ENCODE data around the gene PDK4. TPM values are rescaled to one million over a fixed set of nuclear protein-coding genes. Genes with fewer than 3 reads are reported as not detected.

PDK4 gene
- total and polyA plus RNA-seq, 11 donors: 45.6 to 4,362 (median 173) TPM

- ATAC-seq (no peak), DNase-seq (no peak)
- H3K36me3 ChIP-seq: peaks cover 6 to 65% (median 56%) of the 10 kb centered on the region in 9 donors
- H3K4me3 ChIP-seq: peak overlapping the region; percentile 70 to 98 (median 84)
- H3K4me1 ChIP-seq: peaks cover 6 to 79% (median 55%) of the 10 kb centered on the region in 12 donors
- intact Hi-C loops (cut with DNase I): loop anchor here in 1 of 10 donors (5.0 kb wide), 1 partner anchor 88 kb away; no protein-coding TSS in a partner anchor
- H3K27ac ChIP-seq: peak overlapping the region; percentile 0 to 99 (median 96)
- TF ChIP-seq CTCF (IDR thresholded peaks at IDR 0.05): no peak
- peak in 1 of 2 donors; percentile 66 for TF ChIP-seq POLR2A (IDR thresholded peaks at IDR 0.05)
- H3K9me3 ChIP-seq: no peaks in the 10 kb centered on the region
- no peaks in the 10 kb centered on the region for H3K27me3 ChIP-seq
Observed at GRCh38 chr7:95594185-95594584, 2.1 kb downstream of the PDK4 start.

- intact Hi-C loops (cut with DNase I): loop anchor here in 1 of 10 donors (5.0 kb wide), 1 partner anchor 89 kb away; no protein-coding TSS in a partner anchor
- H3K27me3 ChIP-seq: no peaks in the 10 kb centered on the region
- TF ChIP-seq POLR2A (IDR thresholded peaks at IDR 0.05): no peak
- TF ChIP-seq CTCF (IDR thresholded peaks at IDR 0.05): no peak
- H3K4me3 ChIP-seq: peak overlapping the region in 11 of 12 donors; percentile 70 to 98 (median 85)
- peaks cover 6 to 74% (median 65%) of the 10 kb centered on the region in 9 donors for H3K36me3 ChIP-seq
- no peak for ATAC-seq
- 74 to 78% (median 77%) methylated on average over 2 of the region's 2 CpGs for WGBS, 4 donors
- no peaks in the 10 kb centered on the region for H3K9me3 ChIP-seq
- no peak for DNase-seq
- H3K4me1 ChIP-seq: peaks cover 6 to 79% (median 57%) of the 10 kb centered on the region in 12 donors
- H3K27ac ChIP-seq: peak overlapping the region in 8 of 12 donors; percentile 17 to 99 (median 98)
Observed at GRCh38 chr7:95593343-95593742, 3.0 kb downstream of the PDK4 start.

- H3K27ac ChIP-seq: peak overlapping the region in 6 of 12 donors; percentile 32 to 99 (median 98)
- DNase-seq (no peak), ATAC-seq (no peak)
- TF ChIP-seq POLR2A (IDR thresholded peaks at IDR 0.05): peak in 1 of 2 donors; percentile 38
- TF ChIP-seq CTCF (IDR thresholded peaks at IDR 0.05): no peak
- peaks cover 6 to 81% (median 73%) of the 10 kb centered on the region in 9 donors for H3K36me3 ChIP-seq
- 85 to 93% (median 88%) methylated on average over 5 of the region's 5 CpGs for WGBS, 4 donors
- no peaks in the 10 kb centered on the region for H3K9me3 ChIP-seq
- H3K4me3 ChIP-seq: peak overlapping the region in 10 of 12 donors; percentile 70 to 98 (median 86)
- peaks cover 5 to 78% (median 54%) of the 10 kb centered on the region in 12 donors for H3K4me1 ChIP-seq
- intact Hi-C loops (cut with DNase I): loop anchor here in 1 of 10 donors (5.0 kb wide), 1 partner anchor 90 kb away; no protein-coding TSS in a partner anchor
- no peaks in the 10 kb centered on the region for H3K27me3 ChIP-seq
Observed at GRCh38 chr7:95592570-95592969, 3.7 kb downstream of the PDK4 start.

- TF ChIP-seq POLR2A (IDR thresholded peaks at IDR 0.05) (peak in 1 of 2 donors; percentile 71), CTCF (IDR thresholded peaks at IDR 0.05) (no peak)
- no peaks in the 10 kb centered on the region for H3K27me3 ChIP-seq
Observed at GRCh38 chr7:95590387-95591248, 5.7 kb downstream of the PDK4 start.

More at GRCh38 chr7:95590387-95591248, 5.7 kb downstream of the PDK4 start:
- H3K4me3 ChIP-seq: peak overlapping the region in 9 of 12 donors; percentile 8 to 98 (median 86)
- 38 to 48% (median 47%) methylated on average over 5 of the region's 5 CpGs for WGBS, 4 donors
- H3K4me1 ChIP-seq: peaks cover 0 to 85% (median 54%) of the 10 kb centered on the region in 12 donors
- DNase-seq (no peak), ATAC-seq (peak in 3 of 4 donors; percentile 0 to 25 (median 17))
- H3K36me3 ChIP-seq: peaks cover 6 to 99% (median 92%) of the 10 kb centered on the region in 9 donors
- peak overlapping the region in 11 of 12 donors; percentile 4 to 99 (median 35) for H3K27ac ChIP-seq
- intact Hi-C loops (cut with DNase I): loop anchor here in 2 of 10 donors (2.0 to 5.0 kb wide), 2 partner anchors 92 to 94 kb away; no protein-coding TSS in a partner anchor
- no peaks in the 10 kb centered on the region for H3K9me3 ChIP-seq

Measured in heart left ventricle (tissue), 16 donors.